Left ventricle myocardium inferior (tissue), 1 donor: ENCODE data around the gene ACOXL. TPM values are rescaled to one million over a fixed set of nuclear protein-coding genes. Genes with fewer than 3 reads are reported as not detected.

Experiments
- DNase-seq: peaks from one replicate; pipeline ENCODE4 v3.0.0-alpha.2; 2020
- H3K27ac ChIP-seq: fragments of 200-600 bp; replicated peaks from 2 replicates; pipeline ENCODE4 v1.8.0; 2021
- H3K27me3 ChIP-seq: fragments of 200-600 bp; 2 replicates; pipeline ENCODE4 v1.8.0; 2021; ENCODE audit warnings: low read depth
- H3K36me3 ChIP-seq: fragments of 200-600 bp; 2 replicates; pipeline ENCODE4 v1.8.0; 2021
- H3K4me1 ChIP-seq: fragments of 200-600 bp; 2 replicates; pipeline ENCODE4 v1.8.0; 2021
- H3K4me3 ChIP-seq: fragments of 200-600 bp; 2 replicates; pipeline ENCODE4 v1.8.0; 2021; ENCODE audit warnings: mild to moderate bottlenecking, moderate library complexity
- H3K9me3 ChIP-seq: fragments of 200-600 bp; replicated peaks from 2 replicates; pipeline ENCODE4 v1.8.0; 2021
- CTCF ChIP-seq: fragments of 200-600 bp; IDR thresholded peaks from 2 replicates; pipeline ENCODE4 v1.8.0; 2021; ENCODE audit warnings: antibody characterized with exemption, mild to moderate bottlenecking, borderline replicate concordance
- intact Hi-C: fragments of 100-400 bp; cut with micrococcal nuclease; formaldehyde crosslinking; loops from one replicate; pipeline ENCODE4 v1.11.0; 2022
- total RNA-seq: library from RNA; stranded (reverse); fragmentation: NEBNext Ultra II Directional; extraction: Animal tissue kit (Norgen Biotek cat#: 25700); gene quantifications from one replicate; pipeline ENCODE4 v1.2.1, GENCODE V29; 2021
- donor health status: DM: no; HTN: yes; CAD: no; lungs with severe emphysema.

The ACOXL gene
- total RNA-seq, 1 donor from 2014 or later: not detected

GRCh38 chr2:110851531-110851930 is 119.2 kb downstream of the ACOXL start:
- Histone ChIP-seq H3K4me3 (no peak overlapping the region), H3K27me3 (no peaks in the 10 kb centered on the region), H3K9me3 (no peaks in the 10 kb centered on the region), H3K36me3 (no peaks in the 10 kb centered on the region), H3K4me1 (no peaks in the 10 kb centered on the region), H3K27ac (no peak overlapping the region)
- intact Hi-C loops: no loop called here
- no peak for TF ChIP-seq CTCF
- no peak for DNase-seq

DNA sequence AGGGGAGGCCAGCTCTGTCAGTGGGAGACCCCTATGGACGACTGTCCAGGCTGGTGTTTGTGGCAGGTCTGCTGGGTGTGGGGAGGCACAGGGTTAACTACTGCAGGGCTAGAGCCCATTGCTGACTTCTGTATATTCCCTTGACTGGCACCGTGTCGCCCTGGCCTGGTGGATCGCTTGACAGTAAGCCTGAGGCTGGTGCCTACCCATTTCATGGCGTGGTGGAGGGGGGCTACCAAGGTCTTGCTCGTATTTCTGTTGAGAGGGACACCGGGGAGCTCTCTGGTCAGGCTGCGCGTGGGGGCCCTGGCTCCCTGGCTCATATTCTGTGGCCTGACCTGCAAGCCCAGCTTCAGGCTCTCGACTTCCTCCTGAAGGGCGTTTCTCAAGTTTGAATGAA is 119.7 kb downstream of the ACOXL start:
- no peaks in the 10 kb centered on the region for H3K9me3 ChIP-seq
- no peaks in the 10 kb centered on the region for H3K27me3 ChIP-seq
- DNase-seq: no peak
- H3K36me3 ChIP-seq: no peaks in the 10 kb centered on the region
- intact Hi-C loops: no loop called here
- no peak overlapping the region for H3K27ac ChIP-seq
- H3K4me1 ChIP-seq: no peaks in the 10 kb centered on the region
- H3K4me3 ChIP-seq: no peak overlapping the region
- TF ChIP-seq CTCF: no peak

DNA sequence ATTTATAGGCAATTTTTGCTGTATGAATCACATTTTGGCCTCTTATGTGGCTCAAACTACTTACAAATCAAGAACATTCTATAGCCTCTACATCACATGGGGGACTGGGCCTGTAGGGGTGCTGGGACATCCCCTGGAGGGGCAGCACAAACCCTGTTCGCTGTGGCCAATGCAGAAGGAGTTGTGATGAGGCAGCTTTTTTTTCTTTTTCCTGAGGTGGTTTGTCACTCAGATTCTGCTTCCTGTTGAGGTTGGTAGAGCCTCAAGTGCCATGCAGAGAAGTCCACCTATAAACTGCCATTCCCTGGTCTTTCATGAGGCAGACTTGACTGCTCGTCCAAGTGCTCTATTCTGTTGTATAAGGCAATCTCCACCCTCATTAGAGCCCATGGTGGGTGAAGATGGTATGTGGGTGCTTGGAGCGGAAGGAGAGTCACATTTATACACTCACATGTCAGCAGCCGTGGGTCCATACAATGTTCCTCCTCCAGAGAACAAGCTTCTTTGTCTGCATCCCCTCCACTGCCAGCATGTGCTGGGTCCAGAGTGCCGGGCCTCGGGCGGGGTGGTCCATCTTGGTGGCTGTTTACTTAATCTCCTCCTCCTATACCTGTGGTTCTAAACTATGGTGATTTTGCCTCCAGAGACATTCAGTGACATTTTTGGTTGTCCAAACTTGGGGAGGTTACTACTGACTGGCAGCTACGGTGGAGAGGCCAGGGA is 120.3 kb downstream of the ACOXL start:
- no peaks in the 10 kb centered on the region for H3K36me3 ChIP-seq
- no peak for TF ChIP-seq CTCF
- no peak overlapping the region for H3K4me3 ChIP-seq
- H3K27ac ChIP-seq: no peak overlapping the region
- intact Hi-C loops: no loop called here
- no peaks in the 10 kb centered on the region for H3K4me1 ChIP-seq
- no peak for DNase-seq
- H3K9me3 ChIP-seq: no peaks in the 10 kb centered on the region
- H3K27me3 ChIP-seq: peaks cover 2% of the 10 kb centered on the region

GRCh38 chr2:110853516-110853915 is 121.1 kb downstream of the ACOXL start:
- no peaks in the 10 kb centered on the region for H3K9me3 ChIP-seq
- H3K27ac ChIP-seq: no peak overlapping the region
- H3K36me3 ChIP-seq: no peaks in the 10 kb centered on the region
- H3K4me1 ChIP-seq: no peaks in the 10 kb centered on the region
- peak; percentile 59 for TF ChIP-seq CTCF
- no peak overlapping the region for H3K4me3 ChIP-seq
- DNase-seq: no peak
- H3K27me3 ChIP-seq: peaks cover 10% of the 10 kb centered on the region
- intact Hi-C loops: no loop called here

DNA sequence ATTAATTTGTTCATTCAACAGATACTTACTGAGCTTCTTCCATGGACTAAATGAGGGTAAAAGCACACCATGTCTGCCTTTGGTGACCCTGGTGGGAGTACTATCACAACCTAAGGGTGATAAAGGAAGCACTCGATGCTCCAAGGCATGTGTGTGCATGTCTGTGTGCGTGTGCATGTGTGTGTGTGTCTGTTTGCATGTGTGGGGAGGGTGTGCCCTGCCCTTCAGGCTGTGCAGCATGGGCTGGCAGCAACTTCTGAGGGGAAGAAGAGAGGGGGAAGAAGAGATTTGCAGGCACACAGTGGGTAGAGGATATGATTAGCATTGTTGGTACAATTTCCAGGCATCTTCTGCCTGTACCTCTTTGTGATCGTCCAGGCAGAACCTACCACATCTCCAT is 121.6 kb downstream of the ACOXL start:
- Histone ChIP-seq H3K27me3 (peaks cover 14% of the 10 kb centered on the region), H3K4me3 (no peak overlapping the region), H3K27ac (no peak overlapping the region), H3K4me1 (no peaks in the 10 kb centered on the region), H3K36me3 (no peaks in the 10 kb centered on the region), H3K9me3 (no peaks in the 10 kb centered on the region)
- intact Hi-C loops: no loop called here
- no peak for TF ChIP-seq CTCF
- DNase-seq: no peak
